DMS79 (cell line): Measurements from ENCODE around the gene PTAFR.

ENCODE experiments used
- DNase-seq: peaks from one replicate; lab custom pipeline; 2025; lab: John Stamatoyannopoulos, UW

The PTAFR gene

GRCh38 chr1:28178690-28179485 lies 2.4 kb upstream of the PTAFR start:
- DNase-seq: no peak

- no peak for DNase-seq
Observed at GRCh38 chr1:28175955-28176485, 470 bp downstream of the PTAFR start.

- no peak for DNase-seq
Observed at GRCh38 chr1:28173980-28174297, 2.6 kb downstream of the PTAFR start.

- no peak for DNase-seq
Observed at GRCh38 chr1:28173151-28173979, 3.1 kb downstream of the PTAFR start.

- no peak for DNase-seq
Observed at GRCh38 chr1:28172713-28173150, 3.8 kb downstream of the PTAFR start.

GRCh38 chr1:28171246-28171645 lies 5.2 kb downstream of the PTAFR start:
- no peak for DNase-seq

GRCh38 chr1:28170001-28170596 lies 6.4 kb downstream of the PTAFR start:
- DNase-seq: no peak

- DNase-seq: no peak
Observed at GRCh38 chr1:28163496-28164161, 12.9 kb downstream of the PTAFR start.

GRCh38 chr1:28162151-28162550 lies 14.3 kb downstream of the PTAFR start:
- DNase-seq: no peak

- no peak for DNase-seq
Observed at GRCh38 chr1:28161751-28162150, 14.7 kb downstream of the PTAFR start.

GRCh38 chr1:28160782-28161266 lies 15.7 kb downstream of the PTAFR start:
- no peak for DNase-seq

GRCh38 chr1:28159680-28160079 lies 16.8 kb downstream of the PTAFR start:
- no peak for DNase-seq

- no peak for DNase-seq
Observed at GRCh38 chr1:28159243-28159642, 17.2 kb downstream of the PTAFR start.

GRCh38 chr1:28157894-28158293 lies 18.6 kb downstream of the PTAFR start:
- DNase-seq: no peak

GRCh38 chr1:28156821-28157220 lies 19.7 kb downstream of the PTAFR start:
- no peak for DNase-seq

GRCh38 chr1:28155628-28156027 lies 20.9 kb downstream of the PTAFR start:
- DNase-seq: no peak

GRCh38 chr1:28154078-28154594 lies 22.4 kb downstream of the PTAFR start:
- no peak for DNase-seq

GRCh38 chr1:28150125-28150780 lies 26.2 kb downstream of the PTAFR start:
- no peak for DNase-seq

GRCh38 chr1:28148880-28149195 lies 27.7 kb downstream of the PTAFR start:
- DNase-seq: no peak

GRCh38 chr1:28147264-28148094 lies 29.0 kb downstream of the PTAFR start:
- no peak for DNase-seq
